Right atrium auricular region (tissue), 2 donors: ENCODE measurements around the gene PCGF2. TPM values are rescaled to one million over a fixed set of nuclear protein-coding genes. Genes with fewer than 3 reads are reported as not detected.

Experiments
- DNase-seq: peaks from one replicate; pipeline ENCODE4 v3.0.0-alpha.2; 2019; ENCODE audit warnings: low spot score
- H3K27ac ChIP-seq, 2 donors: fragments of 200-600 bp; sonication (generic); 1 replicate in 1 of 2; 2 replicates in 1 of 2; pipeline ENCODE4 v1.5.1; 2016 to 2019
- H3K27me3 ChIP-seq, 2 donors: fragments of 200-600 bp; sonication (generic); one replicate each; pipeline versions ENCODE4 v1.5.1 to v1.6.0; 2017 to 2019
- H3K36me3 ChIP-seq: fragments of 200-600 bp; sonication (generic); one replicate; pipeline ENCODE4 v1.5.1; 2016
- H3K4me1 ChIP-seq, 2 donors: fragments of 200-600 bp; sonication (generic); one replicate each; pipeline versions ENCODE4 v1.5.1 to v1.6.0; 2017 to 2019
- H3K4me3 ChIP-seq, 2 donors: fragments of 200-600 bp; sonication (generic); 1 replicate in 1 of 2; 2 replicates in 1 of 2; pipeline ENCODE4 v1.5.1; 2017 to 2019; ENCODE audit warnings: mild to moderate bottlenecking in 1 of 2, moderate library complexity in 1 of 2
- H3K9me3 ChIP-seq, 2 donors: fragments of 200-600 bp; sonication (generic); one replicate each; pipeline ENCODE4 v1.5.1; 2019
- CTCF ChIP-seq, 2 donors: fragments of 200-600 bp; sonication (generic); IDR thresholded peaks; one replicate each; pipeline ENCODE4 v1.5.1; 2019; ENCODE audit warnings: antibody characterized with exemption in 2 of 2
- total RNA-seq, 2 donors: library from RNA; depleted of rRNA; stranded (reverse); fragments of >200 nt; gene quantifications; one replicate each; pipeline ENCODE4 v1.1.0, GENCODE V29; 2016

Gene PCGF2
- 10 to 100 TPM in 1 of 2 donors, 1 to 10 TPM in 1; 5.9 to 12.1 TPM for total RNA-seq

DNA sequence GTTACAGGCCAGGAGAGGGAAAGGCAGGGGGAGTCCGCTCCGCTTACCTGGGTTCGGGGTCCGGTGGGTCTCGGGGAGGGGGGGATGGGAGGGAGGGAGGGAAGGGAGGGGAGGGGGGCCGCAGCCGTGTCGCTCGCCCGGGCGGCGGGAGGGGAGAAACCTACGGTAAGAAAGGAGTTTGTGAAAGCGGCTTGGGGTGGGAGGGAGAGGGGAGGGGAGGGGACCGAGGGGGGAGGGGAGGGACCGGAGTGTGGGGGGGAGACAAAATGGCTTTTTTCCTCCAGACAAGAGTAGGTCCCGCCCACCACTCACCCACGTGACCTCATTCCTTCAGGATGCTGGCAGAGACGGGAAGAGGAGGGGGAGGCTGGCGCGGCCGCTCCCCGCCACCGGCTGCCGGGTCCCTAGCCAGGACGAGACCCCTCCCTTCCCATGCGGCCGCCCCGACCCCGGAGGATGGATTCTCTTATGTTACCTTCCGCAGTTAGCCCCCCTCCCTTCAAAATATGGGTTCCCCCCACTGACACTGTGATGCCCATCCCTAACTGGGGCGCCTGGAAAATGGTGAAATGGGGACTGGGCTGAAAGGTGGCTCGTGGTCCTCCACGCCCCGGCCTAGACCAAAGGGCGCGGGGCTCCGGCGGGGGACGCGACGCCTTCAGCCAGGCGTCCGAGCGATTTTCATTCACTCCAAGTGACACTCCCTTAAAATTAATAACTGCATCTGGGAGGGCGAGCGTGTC lies at the start of gene PCGF2:
PCGF2 (minus strand) TSS at position 188 of the 743 bp plus-strand sequence. CDS start 7,934 bp downstream, outside the sequence.
- Histone ChIP-seq H3K36me3 (no peaks in the 10 kb centered on the region), H3K9me3 (no peaks in the 10 kb centered on the region), H3K4me1 (peaks cover 0 to 64% of the 10 kb centered on the region in 2 donors), H3K4me3 (peak within 1 kb of the TSS; percentile 80 to 95), H3K27me3 (no peaks in the 10 kb centered on the region), H3K27ac (peak within 1 kb of the TSS; percentile 91 to 96)
- no peak for TF ChIP-seq CTCF (IDR thresholded peaks at IDR 0.05)
- DNase-seq: peak; percentile 95

DNA sequence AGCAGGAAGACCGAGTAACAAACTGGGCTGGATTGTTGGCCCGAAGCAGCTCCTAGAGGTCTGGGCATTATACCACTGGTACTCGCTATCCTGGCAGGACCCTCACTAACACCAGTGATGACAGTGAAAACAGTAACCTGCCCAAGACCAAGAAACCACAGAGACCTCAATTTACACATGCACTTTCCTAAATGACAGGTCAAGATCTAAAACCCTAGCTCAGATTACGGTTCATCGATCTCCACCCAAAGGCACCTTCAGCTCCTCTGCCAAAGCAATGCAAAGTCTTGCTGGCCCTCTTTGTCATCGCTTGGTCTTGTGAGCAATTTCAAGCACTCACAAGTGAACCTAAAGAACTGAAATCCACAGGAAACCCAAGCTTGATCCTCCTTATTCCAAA lies 49.7 kb upstream of the PCGF2 start:
- no peak for DNase-seq
- H3K36me3 ChIP-seq: peaks cover 19% of the 10 kb centered on the region
- no peaks in the 10 kb centered on the region for H3K27me3 ChIP-seq
- peak overlapping the region; percentile 99 to 100 for H3K27ac ChIP-seq
- H3K4me3 ChIP-seq: peak overlapping the region in 1 of 2 donors; percentile 92
- H3K4me1 ChIP-seq: peaks cover 0 to 30% of the 10 kb centered on the region in 2 donors
- no peak for TF ChIP-seq CTCF (IDR thresholded peaks at IDR 0.05)
- H3K9me3 ChIP-seq: no peaks in the 10 kb centered on the region

GRCh38 chr17:38797158-38797490 lies 49.0 kb upstream of the PCGF2 start:
- Histone ChIP-seq H3K4me3 (peak overlapping the region in 1 of 2 donors; percentile 92), H3K27ac (peak overlapping the region; percentile 99 to 100), H3K27me3 (no peaks in the 10 kb centered on the region), H3K9me3 (no peaks in the 10 kb centered on the region), H3K36me3 (peaks cover 12% of the 10 kb centered on the region), H3K4me1 (peaks cover 0 to 30% of the 10 kb centered on the region in 2 donors)
- no peak for DNase-seq
- no peak for TF ChIP-seq CTCF (IDR thresholded peaks at IDR 0.05)

GRCh38 chr17:38796451-38797157 lies 48.5 kb upstream of the PCGF2 start:
- H3K9me3 ChIP-seq: no peaks in the 10 kb centered on the region
- no peak for DNase-seq
- H3K4me3 ChIP-seq: no peak overlapping the region
- no peaks in the 10 kb centered on the region for H3K27me3 ChIP-seq
- peaks cover 0 to 30% of the 10 kb centered on the region in 2 donors for H3K4me1 ChIP-seq
- peak overlapping the region; percentile 13 to 100 for H3K27ac ChIP-seq
- TF ChIP-seq CTCF (IDR thresholded peaks at IDR 0.05): no peak
- H3K36me3 ChIP-seq: peaks cover 7% of the 10 kb centered on the region

- Histone ChIP-seq H3K9me3 (no peaks in the 10 kb centered on the region), H3K27ac (no peak overlapping the region), H3K27me3 (no peaks in the 10 kb centered on the region), H3K4me3 (no peak overlapping the region), H3K4me1 (peaks cover 0 to 46% of the 10 kb centered on the region in 2 donors), H3K36me3 (no peaks in the 10 kb centered on the region)
- no peak for TF ChIP-seq CTCF (IDR thresholded peaks at IDR 0.05)
- DNase-seq: no peak
These were observed 46.1 kb upstream of the PCGF2 start for GRCh38 chr17:38794221-38794620.
